Upper lobe of left lung (tissue), 4 donors: ENCODE data around the gene SLC12A6.

Experiments used
- EP300 ChIP-seq, 4 donors: sonication (generic); formaldehyde crosslinking; IDR thresholded peaks; one replicate each; pipeline ENCODE4 v1.5.1; 2017; ENCODE audit warnings: antibody characterized with exemption in 4 of 4, control low read depth in 2 of 4
- POLR2A ChIP-seq, 4 donors: fragments of 450-650 bp; IDR thresholded peaks; one replicate each; pipeline ENCODE4 v1.5.1; 2016 to 2017; ENCODE audit warnings: antibody characterized with exemption in 4 of 4, mild to moderate bottlenecking in 2 of 4
- POLR2AphosphoS5 ChIP-seq, 2 donors: sonication (generic); formaldehyde crosslinking; IDR thresholded peaks; one replicate each; pipeline ENCODE4 v1.5.1; 2017; ENCODE audit warnings: antibody characterized with exemption in 2 of 2
- TF ChIP-seq, protein P1 (sequence below), 6 experiments: fragments of 450-650 bp in 4 of 6; fragments of 200-600 bp in 2 of 6; sonication (generic) in 2 of 6; IDR thresholded peaks; one replicate each; pipeline ENCODE4 v1.5.1; 2016 to 2019; ENCODE audit warnings: antibody characterized with exemption in 6 of 6

DNA sequence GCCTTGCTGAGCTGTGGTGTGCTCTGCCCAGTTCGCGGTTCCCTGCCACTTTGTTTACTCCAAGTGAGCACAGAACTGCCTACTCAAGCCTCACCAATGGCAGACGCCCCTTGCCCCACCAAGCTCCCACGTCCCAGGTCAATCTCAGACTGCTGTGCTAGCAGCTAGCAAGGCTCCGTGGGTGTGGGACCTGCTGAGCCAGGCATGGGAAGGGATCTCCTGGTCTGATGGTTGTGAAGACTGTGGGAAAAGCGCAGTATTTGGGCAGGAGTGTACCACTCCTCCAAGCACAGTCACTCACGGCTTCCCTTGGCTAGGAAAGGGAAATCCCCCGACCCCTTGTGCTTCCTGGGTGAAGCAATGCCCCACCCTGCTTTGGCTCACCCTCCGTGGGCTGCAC, 45.0 kb downstream of the SLC12A6 start:
- TF ChIP-seq EP300 (IDR thresholded peaks at IDR 0.05) (no peak), POLR2A (IDR thresholded peaks at IDR 0.05) (no peak), POLR2AphosphoS5 (IDR thresholded peaks at IDR 0.05) (no peak)
- TF ChIP-seq, protein P1, sequence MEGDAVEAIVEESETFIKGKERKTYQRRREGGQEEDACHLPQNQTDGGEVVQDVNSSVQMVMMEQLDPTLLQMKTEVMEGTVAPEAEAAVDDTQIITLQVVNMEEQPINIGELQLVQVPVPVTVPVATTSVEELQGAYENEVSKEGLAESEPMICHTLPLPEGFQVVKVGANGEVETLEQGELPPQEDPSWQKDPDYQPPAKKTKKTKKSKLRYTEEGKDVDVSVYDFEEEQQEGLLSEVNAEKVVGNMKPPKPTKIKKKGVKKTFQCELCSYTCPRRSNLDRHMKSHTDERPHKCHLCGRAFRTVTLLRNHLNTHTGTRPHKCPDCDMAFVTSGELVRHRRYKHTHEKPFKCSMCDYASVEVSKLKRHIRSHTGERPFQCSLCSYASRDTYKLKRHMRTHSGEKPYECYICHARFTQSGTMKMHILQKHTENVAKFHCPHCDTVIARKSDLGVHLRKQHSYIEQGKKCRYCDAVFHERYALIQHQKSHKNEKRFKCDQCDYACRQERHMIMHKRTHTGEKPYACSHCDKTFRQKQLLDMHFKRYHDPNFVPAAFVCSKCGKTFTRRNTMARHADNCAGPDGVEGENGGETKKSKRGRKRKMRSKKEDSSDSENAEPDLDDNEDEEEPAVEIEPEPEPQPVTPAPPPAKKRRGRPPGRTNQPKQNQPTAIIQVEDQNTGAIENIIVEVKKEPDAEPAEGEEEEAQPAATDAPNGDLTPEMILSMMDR (IDR thresholded peaks at IDR 0.05), result no peak
